HG03159 (cell line): Measurements from ENCODE around the gene CNEP1R1.
A peak's percentile ranks its signal among the peaks of the same experiment; 100 is the strongest.

Experiments
- ATAC-seq: cut with Tn5 transposase; IDR thresholded peaks from one replicate; pipeline ENCODE4 v1.9.1; 2021; ENCODE audit warnings: mild to moderate bottlenecking, moderate library complexity; ENCODE audit not compliant: unreplicated experiment

Gene CNEP1R1

DNA sequence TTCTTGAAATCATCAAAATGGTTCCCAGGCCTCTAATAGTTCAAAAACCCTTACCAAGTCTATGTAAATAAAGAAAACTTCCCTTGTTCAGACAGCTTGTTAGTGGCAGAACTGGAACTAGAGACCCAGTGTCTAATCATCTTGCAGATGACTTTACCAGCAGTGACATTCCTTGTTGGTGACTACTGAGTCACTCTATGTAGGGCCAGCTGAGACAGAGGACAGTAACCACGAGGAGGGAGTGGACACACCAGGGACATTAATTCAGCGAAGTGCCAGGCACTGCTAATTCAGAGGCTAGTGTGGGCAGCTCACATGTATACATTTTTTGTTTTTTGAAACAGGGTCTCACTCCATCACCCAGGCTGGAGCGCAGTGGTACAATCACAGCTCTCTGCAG is 34.6 kb downstream of the CNEP1R1 start:
- ATAC-seq = no peak

- ATAC-seq = no peak
Observed at GRCh38 chr16:50061326-50061725, 36.3 kb downstream of the CNEP1R1 start.

GRCh38 chr16:50065241-50065623 is 40.2 kb downstream of the CNEP1R1 start:
- no peak for ATAC-seq

GRCh38 chr16:50065624-50066481 is 40.8 kb downstream of the CNEP1R1 start, which contains the start of gene HEATR3:
TSS of gene HEATR3 (plus strand) at chr16:50065970. CDS start at chr16:50066132, 162 bp downstream.
- peak; percentile 76 for ATAC-seq

- no peak for ATAC-seq
Observed at GRCh38 chr16:50066482-50067289, 41.7 kb downstream of the CNEP1R1 start.

GRCh38 chr16:50067290-50067853 is 42.3 kb downstream of the CNEP1R1 start:
- peak; percentile 39 for ATAC-seq

- ATAC-seq = no peak
Observed at GRCh38 chr16:50068550-50068949, 43.5 kb downstream of the CNEP1R1 start.

- no peak for ATAC-seq
Observed at GRCh38 chr16:50069060-50069459, 44.0 kb downstream of the CNEP1R1 start.

GRCh38 chr16:50071075-50071671 is 46.1 kb downstream of the CNEP1R1 start:
- no peak for ATAC-seq

GRCh38 chr16:50072730-50073129 is 47.7 kb downstream of the CNEP1R1 start:
- no peak for ATAC-seq

GRCh38 chr16:50079397-50080140 is 54.5 kb downstream of the CNEP1R1 start:
- ATAC-seq = no peak

DNA sequence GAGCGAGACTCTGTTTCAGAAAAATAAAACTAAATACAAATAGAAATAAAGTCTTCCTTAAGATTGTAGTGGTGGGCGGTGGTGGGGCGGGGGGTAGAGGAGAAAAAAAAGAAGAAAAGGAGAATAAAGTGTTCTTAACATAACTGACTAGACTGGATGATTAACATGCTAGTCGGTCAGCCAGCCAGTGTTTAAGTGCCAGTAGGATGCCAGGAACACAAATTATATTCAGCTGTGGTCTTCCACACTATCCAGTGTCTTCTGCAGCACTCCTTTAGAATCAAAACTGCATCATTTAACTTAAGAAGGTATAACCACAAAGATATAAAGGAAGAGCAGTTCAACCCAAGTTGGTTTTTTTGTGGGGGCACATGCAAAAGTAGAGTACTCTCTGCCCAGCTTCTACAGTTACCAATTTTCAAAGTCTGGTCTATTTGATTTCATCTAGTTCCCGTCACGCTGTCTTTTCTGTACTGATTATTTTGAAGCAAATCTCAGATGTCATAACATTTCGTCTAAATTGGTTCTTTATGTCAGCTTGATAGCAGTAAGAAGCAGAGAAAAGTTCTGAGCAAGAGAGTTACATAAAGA is 56.5 kb downstream of the CNEP1R1 start:
- ATAC-seq = no peak

DNA sequence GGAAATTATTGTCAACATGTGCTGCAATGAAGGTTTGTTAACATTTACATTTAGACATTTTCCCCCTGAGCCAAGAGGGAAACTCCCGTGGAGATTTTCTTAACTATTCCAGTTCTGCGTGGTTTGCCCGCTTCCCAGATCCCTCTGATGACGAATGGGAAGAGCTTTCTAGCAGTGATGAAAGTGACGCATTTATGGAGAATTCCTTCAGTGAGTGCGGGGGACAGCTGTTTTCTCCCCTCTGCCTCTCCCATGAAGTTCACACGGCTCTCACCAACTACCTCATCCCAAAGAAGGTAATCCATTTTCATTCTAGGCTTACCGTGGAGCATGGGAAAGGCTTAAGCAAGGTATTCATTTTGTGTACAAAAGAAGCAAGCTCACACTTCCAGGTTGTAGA is 59.0 kb downstream of the CNEP1R1 start:
- ATAC-seq = no peak

GRCh38 chr16:50086176-50086575 is 61.2 kb downstream of the CNEP1R1 start:
- ATAC-seq = no peak
